Kidney epithelial cell (primary cell): ENCODE measurements around the gene TBK1. TPM values are rescaled to one million over a fixed set of nuclear protein-coding genes. Genes with fewer than 3 reads are reported as not detected.

Source experiments
- DNase-seq: peaks from one replicate; pipeline ENCODE4 v3.0.0-alpha.2; 2010; ENCODE audit warnings: low read depth
- H3K27me3 ChIP-seq: 2 replicates; pipeline ENCODE4 v1.6.0; 2011; ENCODE audit warnings: low read length; ENCODE audit not compliant: control insufficient read depth, insufficient read depth
- H3K36me3 ChIP-seq: 2 replicates; pipeline ENCODE4 v1.5.1; 2011; ENCODE audit warnings: low read length; ENCODE audit not compliant: control insufficient read depth, insufficient read depth
- H3K4me3 ChIP-seq: 2 replicates; pipeline ENCODE4 v1.5.1; 2011; ENCODE audit warnings: low read depth, mild to moderate bottlenecking, control low read depth, low read length
- total RNA-seq: library from RNA; depleted of rRNA; stranded (reverse); fragments of >200 nt; gene quantifications from 2 replicates; pipeline ENCODE4 v1.2.3, GENCODE V29; 2015
- TF ChIP-seq, protein P1 (sequence below): IDR thresholded peaks from 2 replicates; pipeline ENCODE4 v1.5.1; 2011; ENCODE audit warnings: mild to moderate bottlenecking, moderate library complexity, low read length, control low read depth, inconsistent platforms; ENCODE audit not compliant: insufficient read depth, poor library complexity, severe bottlenecking

Gene TBK1
- total RNA-seq, 1 donor from 2014 or later: 21.0 TPM

DNA sequence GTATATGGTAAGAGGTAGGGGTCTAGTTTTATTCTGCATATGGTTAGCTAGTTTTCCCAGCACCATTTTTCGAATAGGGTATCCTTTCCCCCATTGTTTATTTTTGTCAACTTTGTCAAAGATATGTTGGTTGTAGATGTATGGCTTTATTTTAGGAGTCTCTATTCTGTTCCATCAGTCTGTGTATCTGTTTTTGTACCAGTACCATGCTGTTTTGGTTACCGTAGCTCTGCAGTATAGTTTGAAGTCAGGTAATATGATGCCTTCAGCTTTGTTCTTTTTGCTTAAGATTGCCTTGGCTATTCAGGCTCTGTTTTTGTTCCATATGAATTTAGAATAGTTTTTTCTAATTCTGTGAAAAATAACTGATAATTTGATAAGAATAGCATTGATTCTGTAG is 24.9 kb downstream of the TBK1 start:
- TF ChIP-seq, protein P1, sequence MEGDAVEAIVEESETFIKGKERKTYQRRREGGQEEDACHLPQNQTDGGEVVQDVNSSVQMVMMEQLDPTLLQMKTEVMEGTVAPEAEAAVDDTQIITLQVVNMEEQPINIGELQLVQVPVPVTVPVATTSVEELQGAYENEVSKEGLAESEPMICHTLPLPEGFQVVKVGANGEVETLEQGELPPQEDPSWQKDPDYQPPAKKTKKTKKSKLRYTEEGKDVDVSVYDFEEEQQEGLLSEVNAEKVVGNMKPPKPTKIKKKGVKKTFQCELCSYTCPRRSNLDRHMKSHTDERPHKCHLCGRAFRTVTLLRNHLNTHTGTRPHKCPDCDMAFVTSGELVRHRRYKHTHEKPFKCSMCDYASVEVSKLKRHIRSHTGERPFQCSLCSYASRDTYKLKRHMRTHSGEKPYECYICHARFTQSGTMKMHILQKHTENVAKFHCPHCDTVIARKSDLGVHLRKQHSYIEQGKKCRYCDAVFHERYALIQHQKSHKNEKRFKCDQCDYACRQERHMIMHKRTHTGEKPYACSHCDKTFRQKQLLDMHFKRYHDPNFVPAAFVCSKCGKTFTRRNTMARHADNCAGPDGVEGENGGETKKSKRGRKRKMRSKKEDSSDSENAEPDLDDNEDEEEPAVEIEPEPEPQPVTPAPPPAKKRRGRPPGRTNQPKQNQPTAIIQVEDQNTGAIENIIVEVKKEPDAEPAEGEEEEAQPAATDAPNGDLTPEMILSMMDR: no peak
- DNase-seq: no peak
- H3K36me3 ChIP-seq: no peaks in the 10 kb centered on the region
- H3K27me3 ChIP-seq: no peaks in the 10 kb centered on the region
- no peak overlapping the region for H3K4me3 ChIP-seq

DNA sequence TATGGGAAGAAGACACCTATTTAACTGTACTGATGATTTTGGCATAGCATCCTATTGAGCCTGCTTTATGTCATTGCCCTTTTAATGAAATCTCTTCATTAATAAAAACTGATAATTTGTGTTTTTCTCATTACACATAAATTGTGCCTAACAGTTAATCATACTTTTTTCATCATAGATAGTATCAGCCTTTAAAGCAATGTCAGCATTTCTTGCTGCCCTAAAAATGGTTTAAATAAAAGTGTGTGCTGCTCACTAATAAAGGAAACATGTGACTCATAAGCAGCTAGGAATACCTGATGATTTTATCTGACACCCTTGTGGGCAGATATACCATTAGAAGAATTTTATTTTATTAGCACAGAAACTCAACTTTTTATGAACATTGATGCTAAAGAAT is 26.7 kb downstream of the TBK1 start:
- DNase-seq: no peak

DNA sequence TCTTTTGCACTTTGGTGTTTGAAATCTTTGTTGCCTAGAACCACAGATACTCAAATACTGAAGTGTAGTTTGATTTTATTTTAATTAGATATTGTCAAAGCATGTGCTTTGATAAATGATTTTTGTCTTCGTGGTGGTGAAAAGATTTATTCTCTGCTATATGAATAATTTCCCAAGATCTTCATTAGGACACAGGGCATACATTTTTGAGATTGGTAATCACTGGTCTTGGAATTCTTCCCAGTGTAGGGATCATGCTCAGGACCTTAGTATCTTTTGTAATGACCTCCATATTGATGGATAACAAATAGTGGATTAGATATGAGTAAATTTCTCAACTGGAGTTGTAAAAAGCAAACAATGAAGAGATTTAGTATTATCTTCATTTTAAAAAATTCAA is 28.2 kb downstream of the TBK1 start:
- H3K4me3 ChIP-seq: no peak overlapping the region
- TF ChIP-seq, protein P1: no peak
- H3K36me3 ChIP-seq: no peaks in the 10 kb centered on the region
- H3K27me3 ChIP-seq: no peaks in the 10 kb centered on the region
- DNase-seq: no peak

More for the DNA sequence above, 26.7 kb downstream of the TBK1 start:
- Histone ChIP-seq H3K36me3 (no peaks in the 10 kb centered on the region), H3K4me3 (no peak overlapping the region), H3K27me3 (no peaks in the 10 kb centered on the region)
- TF ChIP-seq, protein P1: no peak

DNA sequence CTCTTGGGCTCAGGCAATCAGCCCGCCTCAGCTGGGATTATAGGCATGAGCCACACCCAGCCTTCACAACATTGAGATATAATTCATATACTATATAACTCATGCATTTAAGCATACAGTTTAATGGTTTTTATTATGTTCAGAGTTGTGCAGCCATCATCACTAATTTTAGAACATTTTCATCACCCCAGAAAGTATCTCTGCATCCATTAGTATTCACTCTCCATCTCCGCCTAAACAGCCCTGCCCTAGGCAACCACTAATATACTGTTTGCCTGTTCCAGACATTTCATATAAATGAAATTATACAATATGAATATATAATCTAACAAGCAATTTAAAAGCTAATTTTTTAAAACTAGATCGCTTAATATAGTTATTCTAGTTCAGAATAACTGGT is 34.7 kb downstream of the TBK1 start:
- H3K36me3 ChIP-seq: no peaks in the 10 kb centered on the region
- TF ChIP-seq, protein P1: no peak
- no peak for DNase-seq

DNA sequence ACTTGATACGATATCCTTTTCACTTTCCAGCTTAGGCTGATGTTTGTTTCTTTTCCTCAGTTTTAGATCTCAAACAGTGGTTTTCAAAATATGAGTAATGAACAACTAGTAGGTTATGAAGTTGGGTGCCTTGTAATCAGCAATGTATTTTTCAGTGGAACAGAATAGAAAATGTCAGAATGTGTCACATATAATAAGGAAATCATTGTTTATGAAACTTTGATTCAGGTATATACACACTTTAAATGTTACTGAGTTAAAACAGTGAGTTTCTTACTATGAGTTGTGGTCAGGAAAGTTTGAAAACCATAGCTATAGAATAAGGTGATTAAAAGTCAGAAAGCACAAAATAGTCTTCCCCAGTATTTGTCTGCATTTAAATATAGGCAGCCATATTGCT is 39.8 kb downstream of the TBK1 start:
- H3K36me3 ChIP-seq: no peaks in the 10 kb centered on the region
- TF ChIP-seq, protein P1: no peak
- H3K27me3 ChIP-seq: no peaks in the 10 kb centered on the region
- H3K4me3 ChIP-seq: no peak overlapping the region
- no peak for DNase-seq

More for the DNA sequence above, 34.7 kb downstream of the TBK1 start:
- Histone ChIP-seq H3K4me3 (no peak overlapping the region), H3K27me3 (no peaks in the 10 kb centered on the region)

DNA sequence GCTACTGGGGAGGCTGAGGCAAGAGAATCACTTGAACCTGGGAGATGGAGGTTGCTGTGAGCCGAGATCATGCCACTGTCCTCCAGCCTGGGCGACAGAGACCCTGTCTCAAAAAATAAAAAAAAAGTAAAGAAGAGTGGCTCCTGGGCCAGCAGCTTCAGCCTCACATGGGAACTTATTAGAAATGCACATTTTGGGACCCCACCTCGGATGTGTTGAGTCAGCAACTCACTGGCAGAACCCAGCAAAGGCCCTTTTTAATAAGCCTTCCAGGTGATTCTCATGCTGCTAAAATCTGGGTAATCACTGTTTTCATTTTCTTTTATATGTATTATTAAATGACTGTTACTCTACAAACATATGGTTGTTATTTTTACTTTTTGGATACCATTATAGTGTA is 41.6 kb downstream of the TBK1 start:
- DNase-seq: no peak
- TF ChIP-seq, protein P1: no peak
- no peaks in the 10 kb centered on the region for H3K27me3 ChIP-seq
- H3K4me3 ChIP-seq: no peak overlapping the region
- no peaks in the 10 kb centered on the region for H3K36me3 ChIP-seq
